K562 (cell line): ENCODE results near the gene VPS11. TPM values are rescaled to one million over a fixed set of nuclear protein-coding genes. Genes with fewer than 3 reads are reported as not detected.

Experiments
- CEBPB ChIP-seq: fragments of 450-650 bp; IDR thresholded peaks from 2 replicates; pipeline ENCODE4 v1.6.1; 2016; ENCODE audit warnings: missing genetic modification characterization, missing compliant biosample characterization
- HDAC1 ChIP-seq, 2 experiments: fragments of 450-650 bp; IDR thresholded peaks; 2 replicates each; pipeline ENCODE4 v1.6.1; 2016 to 2017; ENCODE audit warnings: inconsistent platforms in 1 of 2, mild to moderate bottlenecking in 1 of 2, moderate library complexity in 1 of 2
- HIVEP1 ChIP-seq: fragments of 250-450 bp; sonication (Bioruptor Pico); IDR thresholded peaks from 2 replicates; pipeline ENCODE4 v1.4.0; 2020; ENCODE audit warnings: mild to moderate bottlenecking
- KDM1A ChIP-seq, 2 experiments: fragments of 450-650 bp; IDR thresholded peaks; 2 replicates each; pipeline ENCODE4 v1.6.1; 2016; ENCODE audit warnings: mild to moderate bottlenecking in 2 of 2
- MCM7 ChIP-seq, 2 experiments: fragments of 450-650 bp; IDR thresholded peaks; 2 replicates each; pipeline ENCODE4 v1.6.1; 2016 to 2018
- NCOA2 ChIP-seq, 2 experiments: fragments of 450-650 bp; IDR thresholded peaks; 2 replicates each; pipeline ENCODE4 v1.6.1; 2018; ENCODE audit warnings: mild to moderate bottlenecking in 2 of 2, moderate library complexity in 1 of 2; ENCODE audit not compliant: partially characterized antibody in 2 of 2
- PML ChIP-seq: IDR thresholded peaks from 2 replicates; pipeline ENCODE4 v1.6.1; 2012; ENCODE audit warnings: low read length, inconsistent platforms
- PURB ChIP-seq: sonication (generic); formaldehyde crosslinking; IDR thresholded peaks from 2 replicates; pipeline ENCODE4 v1.9.0; 2021; ENCODE audit warnings: low read depth, mild to moderate bottlenecking, missing genetic modification reagents
- TEAD1 ChIP-seq, 2 experiments: fragments of 450-650 bp in 1 of 2; sonication (generic) in 1 of 2; formaldehyde crosslinking; IDR thresholded peaks; 2 replicates each; pipeline versions ENCODE4 v1.4.0 to v1.8.0; 2020 to 2022; ENCODE audit warnings: mild to moderate bottlenecking in 2 of 2, missing genetic modification reagents in 1 of 2
- TOE1 ChIP-seq, 2 experiments: fragments of 450-650 bp in 1 of 2; sonication (generic) in 1 of 2; formaldehyde crosslinking in 1 of 2; IDR thresholded peaks; 2 replicates each; pipeline versions ENCODE4 v1.7.1 to v1.8.0; 2016 to 2022; ENCODE audit warnings: borderline replicate concordance in 2 of 2, mild to moderate bottlenecking in 2 of 2, antibody characterized with exemption in 1 of 2, inconsistent platforms in 1 of 2, low read depth in 1 of 2, missing genetic modification reagents in 1 of 2, moderate library complexity in 1 of 2
- ZEB2 ChIP-seq: fragments of 450-650 bp; IDR thresholded peaks from 2 replicates; pipeline ENCODE4 v1.6.1; 2016
- ZFP30 ChIP-seq: fragments of 250-450 bp; sonication (Bioruptor Pico); IDR thresholded peaks from 2 replicates; pipeline ENCODE4 v1.8.0; 2022; ENCODE audit warnings: moderate library complexity, mild to moderate bottlenecking, inconsistent platforms, borderline replicate concordance
- ZNF780A ChIP-seq: fragments of 250-450 bp; sonication (Bioruptor Pico); IDR thresholded peaks from 2 replicates; pipeline ENCODE4 v1.5.0; 2021; ENCODE audit warnings: mild to moderate bottlenecking
- polyA plus RNA-seq, 8 experiments: library from polyadenylated mRNA; depleted of rRNA in 4 of 8; stranded (reverse) in 5 of 8; unstranded in 3 of 8; fragments of >200 nt; fragmentation: Nextera tagmentation in 2 of 8; fragmentation: Illumina TruSeq in 1 of 8; extraction: Ambion mirVana in 2 of 8; extraction: Trizol in 1 of 8; gene quantifications; 2 replicates each; pipeline versions ENCODE4 v1.2.1 to v1.2.3, GENCODE V29; 2011 to 2014; ENCODE audit warnings: inconsistent platforms in 1 of 8, missing spikeins in 1 of 8
- total RNA-seq, 7 experiments: library from RNA; depleted of rRNA in 6 of 7; stranded (reverse); fragments of >200 nt in 6 of 7; fragmentation: Illumina TruSeq in 2 of 7; extraction: Trizol in 2 of 7; gene quantifications; 2 replicates each; pipeline versions ENCODE4 v1.2.1 to v1.2.3, GENCODE V29; 2011 to 2021; ENCODE audit warnings: low replicate concordance in 1 of 7
- TF ChIP-seq, protein P1 (sequence below): fragments of 250-450 bp; sonication (Bioruptor Pico); IDR thresholded peaks from 2 replicates; pipeline ENCODE4 v1.9.0; 2021; ENCODE audit warnings: mild to moderate bottlenecking
- TF ChIP-seq, protein P2 (sequence below): sonication (generic); formaldehyde crosslinking; IDR thresholded peaks from 2 replicates; pipeline ENCODE4 v1.8.0; 2022; ENCODE audit warnings: missing genetic modification reagents, mild to moderate bottlenecking, borderline replicate concordance
- TF ChIP-seq, protein P3 (sequence below): fragments of 250-450 bp; sonication (Bioruptor Pico); IDR thresholded peaks from 2 replicates; pipeline ENCODE4 v1.5.0; 2021
- TF ChIP-seq, protein P4 (sequence below): fragments of 250-450 bp; sonication (Bioruptor Pico); IDR thresholded peaks from 2 replicates; pipeline ENCODE4 v1.4.0; 2020
- TF ChIP-seq, protein P5 (sequence below): IDR thresholded peaks from 2 replicates; pipeline ENCODE4 v1.6.1; 2016; ENCODE audit warnings: missing genetic modification characterization, missing compliant biosample characterization
- TF ChIP-seq, protein P6 (sequence below), 3 experiments: fragments of 200-800 bp in 1 of 3; fragments of 250-450 bp in 1 of 3; fragments of 450-650 bp in 1 of 3; sonication (Bioruptor Pico) in 1 of 3; sonication (Bioruptor generic) in 1 of 3; formaldehyde crosslinking in 1 of 3; IDR thresholded peaks; 2 replicates each; pipeline versions ENCODE4 v1.6.1 to v1.8.0; 2016 to 2022; ENCODE audit warnings: mild to moderate bottlenecking in 2 of 3, missing genetic modification characterization in 2 of 3, missing compliant biosample characterization in 1 of 3, moderate library complexity in 1 of 3

VPS11 gene
- total and polyA plus RNA-seq, 9 of the 15 experiments (the other 6 are each of a cell fraction or from before 2014, with no cell fraction given): 14.1 to 35.5 (median 27.5) TPM

DNA sequence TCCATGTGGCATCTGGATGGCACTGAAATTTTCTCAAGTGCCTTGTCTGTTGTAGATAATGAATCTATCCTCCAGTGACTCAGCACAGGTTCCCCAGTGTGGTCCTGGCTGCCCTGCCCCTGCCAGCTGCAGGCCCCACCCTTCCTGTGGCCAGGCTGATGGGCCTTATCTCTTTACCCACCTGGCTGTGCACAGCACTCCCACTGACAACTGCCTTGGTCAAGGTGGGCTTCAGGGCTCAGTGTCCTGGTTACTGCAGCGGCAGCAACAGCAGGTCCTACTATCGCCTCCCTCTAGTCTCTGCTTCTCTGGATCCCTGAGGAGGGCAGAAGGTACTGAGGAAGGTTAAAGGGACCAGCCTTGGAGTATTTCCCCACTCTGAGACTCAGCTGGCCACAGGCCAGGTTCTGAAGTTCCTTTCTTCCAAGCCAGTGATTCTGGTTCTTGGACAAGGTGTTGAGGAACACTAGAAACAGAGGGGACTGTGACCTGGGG, 20.2 kb downstream of the VPS11 start (continued):
- TF ChIP-seq, protein P1, sequence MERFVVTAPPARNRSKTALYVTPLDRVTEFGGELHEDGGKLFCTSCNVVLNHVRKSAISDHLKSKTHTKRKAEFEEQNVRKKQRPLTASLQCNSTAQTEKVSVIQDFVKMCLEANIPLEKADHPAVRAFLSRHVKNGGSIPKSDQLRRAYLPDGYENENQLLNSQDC (CRISPR knock-in tag): 0 out of 2 replicates have a peak, but pooled peaks have one; percentile 23
- TF ChIP-seq KDM1A (IDR thresholded peaks at IDR 0.05) (peak; percentile 75 to 86), HIVEP1 (CRISPR knock-in tag) (0 out of 2 replicates have a peak, but pooled peaks have one; percentile 1), PML (peak; percentile 97), HDAC1 (IDR thresholded peaks at IDR 0.05) (peak; percentile 75 to 84), ZFP30 (CRISPR knock-in tag) (no peak), TOE1 (IDR thresholded peaks at IDR 0.05; ENCODE audit: borderline replicate concordance) (no peak), TOE1 (CRISPR knock-in tag; IDR thresholded peaks at IDR 0.05; ENCODE audit: borderline replicate concordance, low read depth) (peak; percentile 61; the same call in 1 of the 2 replicates), ZEB2 (peak; percentile 98), NCOA2 (IDR thresholded peaks at IDR 0.05; ENCODE audit: partially characterized antibody in 2 of 2) (no peak), CEBPB (peak; percentile 33; the same call in 1 of the 2 replicates), MCM7 (IDR thresholded peaks at IDR 0.05) (no peak), ZNF780A (CRISPR knock-in tag) (no peak), PURB (CRISPR knock-in tag) (no peak), TEAD1 (CRISPR knock-in tag; IDR thresholded peaks at IDR 0.05) (peak; percentile 56 to 67; a peak in 3 of 4 replicates)
- TF ChIP-seq, protein P2, sequence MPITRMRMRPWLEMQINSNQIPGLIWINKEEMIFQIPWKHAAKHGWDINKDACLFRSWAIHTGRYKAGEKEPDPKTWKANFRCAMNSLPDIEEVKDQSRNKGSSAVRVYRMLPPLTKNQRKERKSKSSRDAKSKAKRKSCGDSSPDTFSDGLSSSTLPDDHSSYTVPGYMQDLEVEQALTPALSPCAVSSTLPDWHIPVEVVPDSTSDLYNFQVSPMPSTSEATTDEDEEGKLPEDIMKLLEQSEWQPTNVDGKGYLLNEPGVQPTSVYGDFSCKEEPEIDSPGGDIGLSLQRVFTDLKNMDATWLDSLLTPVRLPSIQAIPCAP (CRISPR knock-in tag): no peak
- TF ChIP-seq, protein P3, sequence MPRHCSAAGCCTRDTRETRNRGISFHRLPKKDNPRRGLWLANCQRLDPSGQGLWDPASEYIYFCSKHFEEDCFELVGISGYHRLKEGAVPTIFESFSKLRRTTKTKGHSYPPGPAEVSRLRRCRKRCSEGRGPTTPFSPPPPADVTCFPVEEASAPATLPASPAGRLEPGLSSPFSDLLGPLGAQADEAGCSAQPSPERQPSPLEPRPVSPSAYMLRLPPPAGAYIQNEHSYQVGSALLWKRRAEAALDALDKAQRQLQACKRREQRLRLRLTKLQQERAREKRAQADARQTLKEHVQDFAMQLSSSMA (CRISPR knock-in tag): 0 out of 2 replicates have a peak, but pooled peaks have one; percentile 52
- TF ChIP-seq, protein P4, sequence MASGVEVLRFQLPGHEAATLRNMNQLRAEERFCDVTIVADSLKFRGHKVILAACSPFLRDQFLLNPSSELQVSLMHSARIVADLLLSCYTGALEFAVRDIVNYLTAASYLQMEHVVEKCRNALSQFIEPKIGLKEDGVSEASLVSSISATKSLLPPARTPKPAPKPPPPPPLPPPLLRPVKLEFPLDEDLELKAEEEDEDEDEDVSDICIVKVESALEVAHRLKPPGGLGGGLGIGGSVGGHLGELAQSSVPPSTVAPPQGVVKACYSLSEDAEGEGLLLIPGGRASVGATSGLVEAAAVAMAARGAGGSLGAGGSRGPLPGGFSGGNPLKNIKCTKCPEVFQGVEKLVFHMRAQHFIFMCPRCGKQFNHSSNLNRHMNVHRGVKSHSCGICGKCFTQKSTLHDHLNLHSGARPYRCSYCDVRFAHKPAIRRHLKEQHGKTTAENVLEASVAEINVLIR: no peak
- TF ChIP-seq, protein P5, sequence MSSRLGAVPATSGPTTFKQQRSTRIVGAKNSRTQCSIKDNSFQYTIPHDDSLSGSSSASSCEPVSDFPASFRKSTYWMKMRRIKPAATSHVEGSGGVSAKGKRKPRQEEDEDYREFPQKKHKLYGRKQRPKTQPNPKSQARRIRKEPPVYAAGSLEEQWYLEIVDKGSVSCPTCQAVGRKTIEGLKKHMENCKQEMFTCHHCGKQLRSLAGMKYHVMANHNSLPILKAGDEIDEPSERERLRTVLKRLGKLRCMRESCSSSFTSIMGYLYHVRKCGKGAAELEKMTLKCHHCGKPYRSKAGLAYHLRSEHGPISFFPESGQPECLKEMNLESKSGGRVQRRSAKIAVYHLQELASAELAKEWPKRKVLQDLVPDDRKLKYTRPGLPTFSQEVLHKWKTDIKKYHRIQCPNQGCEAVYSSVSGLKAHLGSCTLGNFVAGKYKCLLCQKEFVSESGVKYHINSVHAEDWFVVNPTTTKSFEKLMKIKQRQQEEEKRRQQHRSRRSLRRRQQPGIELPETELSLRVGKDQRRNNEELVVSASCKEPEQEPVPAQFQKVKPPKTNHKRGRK (tag): no peak
- TF ChIP-seq, protein P6, sequence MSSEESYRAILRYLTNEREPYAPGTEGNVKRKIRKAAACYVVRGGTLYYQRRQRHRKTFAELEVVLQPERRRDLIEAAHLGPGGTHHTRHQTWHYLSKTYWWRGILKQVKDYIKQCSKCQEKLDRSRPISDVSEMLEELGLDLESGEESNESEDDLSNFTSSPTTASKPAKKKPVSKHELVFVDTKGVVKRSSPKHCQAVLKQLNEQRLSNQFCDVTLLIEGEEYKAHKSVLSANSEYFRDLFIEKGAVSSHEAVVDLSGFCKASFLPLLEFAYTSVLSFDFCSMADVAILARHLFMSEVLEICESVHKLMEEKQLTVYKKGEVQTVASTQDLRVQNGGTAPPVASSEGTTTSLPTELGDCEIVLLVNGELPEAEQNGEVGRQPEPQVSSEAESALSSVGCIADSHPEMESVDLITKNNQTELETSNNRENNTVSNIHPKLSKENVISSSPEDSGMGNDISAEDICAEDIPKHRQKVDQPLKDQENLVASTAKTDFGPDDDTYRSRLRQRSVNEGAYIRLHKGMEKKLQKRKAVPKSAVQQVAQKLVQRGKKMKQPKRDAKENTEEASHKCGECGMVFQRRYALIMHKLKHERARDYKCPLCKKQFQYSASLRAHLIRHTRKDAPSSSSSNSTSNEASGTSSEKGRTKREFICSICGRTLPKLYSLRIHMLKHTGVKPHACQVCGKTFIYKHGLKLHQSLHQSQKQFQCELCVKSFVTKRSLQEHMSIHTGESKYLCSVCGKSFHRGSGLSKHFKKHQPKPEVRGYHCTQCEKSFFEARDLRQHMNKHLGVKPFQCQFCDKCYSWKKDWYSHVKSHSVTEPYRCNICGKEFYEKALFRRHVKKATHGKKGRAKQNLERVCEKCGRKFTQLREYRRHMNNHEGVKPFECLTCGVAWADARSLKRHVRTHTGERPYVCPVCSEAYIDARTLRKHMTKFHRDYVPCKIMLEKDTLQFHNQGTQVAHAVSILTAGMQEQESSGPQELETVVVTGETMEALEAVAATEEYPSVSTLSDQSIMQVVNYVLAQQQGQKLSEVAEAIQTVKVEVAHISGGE (CRISPR knock-in tag; IDR thresholded peaks at IDR 0.05): peak in 1 of 3 experiments; percentile 80; a peak in 2 of 6 replicates
